ENCODE results near the gene NTM. TPM values are rescaled to one million over a fixed set of nuclear protein-coding genes. Genes with fewer than 3 reads are reported as not detected.

The NTM gene
- total RNA-seq, 1 donor from 2014 or later, result 92.1 TPM

DNA sequence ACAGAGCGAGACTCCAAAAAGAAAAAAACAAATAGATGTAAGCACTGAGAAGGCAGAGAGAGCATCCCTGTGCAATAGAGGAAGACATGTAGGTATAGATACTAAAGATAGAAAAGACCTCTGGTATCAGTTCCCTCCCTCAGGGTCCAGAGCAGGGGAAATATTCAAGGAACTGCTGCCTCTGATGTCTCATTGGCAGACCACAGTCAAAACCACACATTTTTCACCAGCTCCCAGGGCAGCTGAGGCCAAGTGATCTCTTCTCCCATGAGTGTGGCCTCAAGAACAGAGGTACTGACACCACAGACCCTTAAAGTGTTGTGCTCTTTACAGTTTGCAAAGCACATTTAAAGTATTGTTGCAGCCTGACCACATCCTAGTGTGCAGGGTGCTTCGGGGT is 288.5 kb downstream of the NTM start:
- H3K36me3 Mint-ChIP-seq (ENCODE audit: low read depth), result no peaks in the 10 kb centered on the region
- H3K9me3 Mint-ChIP-seq (ENCODE audit: low read depth), result no peaks in the 10 kb centered on the region
- no peak overlapping the region for H3K27ac Mint-ChIP-seq (ENCODE audit: unreplicated experiment)
- TF ChIP-seq, protein P1, sequence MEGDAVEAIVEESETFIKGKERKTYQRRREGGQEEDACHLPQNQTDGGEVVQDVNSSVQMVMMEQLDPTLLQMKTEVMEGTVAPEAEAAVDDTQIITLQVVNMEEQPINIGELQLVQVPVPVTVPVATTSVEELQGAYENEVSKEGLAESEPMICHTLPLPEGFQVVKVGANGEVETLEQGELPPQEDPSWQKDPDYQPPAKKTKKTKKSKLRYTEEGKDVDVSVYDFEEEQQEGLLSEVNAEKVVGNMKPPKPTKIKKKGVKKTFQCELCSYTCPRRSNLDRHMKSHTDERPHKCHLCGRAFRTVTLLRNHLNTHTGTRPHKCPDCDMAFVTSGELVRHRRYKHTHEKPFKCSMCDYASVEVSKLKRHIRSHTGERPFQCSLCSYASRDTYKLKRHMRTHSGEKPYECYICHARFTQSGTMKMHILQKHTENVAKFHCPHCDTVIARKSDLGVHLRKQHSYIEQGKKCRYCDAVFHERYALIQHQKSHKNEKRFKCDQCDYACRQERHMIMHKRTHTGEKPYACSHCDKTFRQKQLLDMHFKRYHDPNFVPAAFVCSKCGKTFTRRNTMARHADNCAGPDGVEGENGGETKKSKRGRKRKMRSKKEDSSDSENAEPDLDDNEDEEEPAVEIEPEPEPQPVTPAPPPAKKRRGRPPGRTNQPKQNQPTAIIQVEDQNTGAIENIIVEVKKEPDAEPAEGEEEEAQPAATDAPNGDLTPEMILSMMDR (IDR thresholded peaks at IDR 0.05), result no peak
- DNase-seq (ENCODE audit: low spot score), result no peak
- peaks cover 48% of the 10 kb centered on the region for H3K27me3 Mint-ChIP-seq (ENCODE audit: low read depth)
- H3K4me3 Mint-ChIP-seq (ENCODE audit: unreplicated experiment), result no peak overlapping the region
- no peaks in the 10 kb centered on the region for H3K4me1 Mint-ChIP-seq (ENCODE audit: low read depth)

DNA sequence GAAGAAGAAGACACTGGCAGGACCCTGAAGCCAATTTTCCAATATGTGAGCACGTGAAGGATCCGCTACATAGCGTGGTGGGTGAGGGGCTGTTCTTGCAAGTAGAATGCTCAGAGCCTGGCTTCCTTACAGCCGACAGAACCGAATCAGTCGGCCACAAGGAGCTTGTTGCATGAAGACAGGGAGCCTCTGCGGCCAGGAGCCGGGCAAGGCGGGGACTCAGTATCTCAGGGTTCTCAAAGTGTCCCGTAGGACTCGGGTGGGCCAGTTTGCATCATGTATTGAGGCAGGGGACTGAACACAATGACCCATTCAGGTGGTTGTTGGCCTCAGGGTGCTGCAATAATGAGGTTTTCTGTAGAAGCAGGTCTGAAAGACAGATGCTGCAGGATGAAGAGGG is 289.5 kb downstream of the NTM start:
- no peak for DNase-seq (ENCODE audit: low spot score)
- no peaks in the 10 kb centered on the region for H3K4me1 Mint-ChIP-seq (ENCODE audit: low read depth)
- TF ChIP-seq, protein P1 (IDR thresholded peaks at IDR 0.05), result no peak
- no peaks in the 10 kb centered on the region for H3K36me3 Mint-ChIP-seq (ENCODE audit: low read depth)
- H3K27me3 Mint-ChIP-seq (ENCODE audit: low read depth), result peaks cover 41% of the 10 kb centered on the region
- H3K9me3 Mint-ChIP-seq (ENCODE audit: low read depth), result no peaks in the 10 kb centered on the region
- no peak overlapping the region for H3K27ac Mint-ChIP-seq (ENCODE audit: unreplicated experiment)
- no peak overlapping the region for H3K4me3 Mint-ChIP-seq (ENCODE audit: unreplicated experiment)

DNA sequence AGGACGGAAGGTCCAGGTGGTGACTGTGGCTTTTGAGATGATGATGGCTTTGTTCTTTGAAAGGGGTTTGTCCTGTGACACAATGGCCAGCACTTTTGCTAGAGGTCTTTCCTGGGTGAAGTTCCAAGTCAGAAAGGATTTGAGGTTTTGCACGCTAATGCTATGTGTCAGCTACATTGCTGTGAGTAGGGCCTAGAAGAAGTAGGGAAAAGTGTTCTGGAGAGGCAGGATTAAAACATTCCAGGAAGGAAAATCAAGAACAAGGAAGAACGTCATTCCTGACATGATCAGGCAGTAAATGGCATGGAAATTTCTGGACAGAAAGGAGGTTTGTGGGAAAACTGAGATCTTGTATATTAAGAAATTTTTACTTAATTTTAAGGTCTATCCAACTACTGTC is 290.7 kb downstream of the NTM start:
- H3K27ac Mint-ChIP-seq (ENCODE audit: unreplicated experiment), result no peak overlapping the region
- no peaks in the 10 kb centered on the region for H3K9me3 Mint-ChIP-seq (ENCODE audit: low read depth)
- TF ChIP-seq, protein P1 (IDR thresholded peaks at IDR 0.05), result no peak
- H3K36me3 Mint-ChIP-seq (ENCODE audit: low read depth), result no peaks in the 10 kb centered on the region
- H3K4me1 Mint-ChIP-seq (ENCODE audit: low read depth), result no peaks in the 10 kb centered on the region
- H3K4me3 Mint-ChIP-seq (ENCODE audit: unreplicated experiment), result no peak overlapping the region
- DNase-seq (ENCODE audit: low spot score), result no peak
- H3K27me3 Mint-ChIP-seq (ENCODE audit: low read depth), result peaks cover 37% of the 10 kb centered on the region

DNA sequence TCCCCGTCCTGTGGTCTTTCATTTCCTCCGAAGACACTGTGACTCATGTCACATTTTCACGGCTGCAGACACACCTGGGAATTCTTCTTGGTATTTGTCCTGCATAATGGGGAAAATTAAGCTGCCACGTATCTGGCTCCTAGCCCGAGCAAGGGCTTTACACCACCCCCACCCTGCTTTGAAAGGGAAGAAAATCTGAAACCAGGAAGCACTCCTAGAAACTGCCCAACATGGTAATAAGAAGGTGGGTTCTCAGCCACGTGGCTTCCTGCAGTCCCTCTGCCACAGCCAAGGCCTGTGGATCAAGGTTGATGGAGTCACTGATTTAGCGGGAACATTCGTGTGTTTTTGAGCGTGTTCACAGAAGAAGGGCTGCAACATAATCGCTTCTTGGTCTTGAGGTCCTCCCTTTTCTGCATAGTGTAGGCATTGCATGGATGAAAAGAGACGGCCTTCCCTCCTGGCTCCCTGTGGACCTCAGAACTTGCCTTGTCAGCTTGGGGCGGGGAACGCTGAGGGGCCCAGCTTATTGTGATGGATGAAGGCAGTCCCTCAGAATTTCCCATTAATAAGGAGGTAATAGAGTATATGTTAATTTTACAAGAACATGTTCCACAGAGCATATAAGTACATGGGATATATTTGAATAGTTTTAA is 292.0 kb downstream of the NTM start:
- H3K27ac Mint-ChIP-seq (ENCODE audit: unreplicated experiment), result no peak overlapping the region
- no peaks in the 10 kb centered on the region for H3K9me3 Mint-ChIP-seq (ENCODE audit: low read depth)
- H3K36me3 Mint-ChIP-seq (ENCODE audit: low read depth), result no peaks in the 10 kb centered on the region
- no peak for DNase-seq (ENCODE audit: low spot score)
- H3K27me3 Mint-ChIP-seq (ENCODE audit: low read depth), result peaks cover 27% of the 10 kb centered on the region
- H3K4me1 Mint-ChIP-seq (ENCODE audit: low read depth), result no peaks in the 10 kb centered on the region
- TF ChIP-seq, protein P1 (IDR thresholded peaks at IDR 0.05), result no peak
- H3K4me3 Mint-ChIP-seq (ENCODE audit: unreplicated experiment), result no peak overlapping the region

DNA sequence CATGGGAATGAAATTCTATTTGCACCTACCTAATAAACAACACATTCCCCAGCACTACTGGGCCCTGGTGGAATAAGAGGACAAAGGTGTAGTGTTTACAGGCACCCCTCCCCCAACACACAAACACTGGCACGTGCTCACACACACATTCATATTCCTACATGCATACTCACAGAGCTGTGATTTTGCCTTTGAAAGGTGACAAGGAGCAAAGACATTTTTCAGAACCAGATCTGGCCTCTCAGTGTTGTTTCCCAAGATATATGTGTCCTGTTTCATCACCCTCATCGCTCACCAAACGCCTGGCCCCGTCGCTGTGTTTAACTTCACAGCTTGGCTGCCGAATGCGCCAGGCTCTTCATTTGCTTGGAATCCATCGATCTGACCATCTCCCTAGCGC is 292.6 kb downstream of the NTM start:
- Mint-ChIP-seq H3K4me1 (ENCODE audit: low read depth) (no peaks in the 10 kb centered on the region), H3K27me3 (ENCODE audit: low read depth) (peaks cover 22% of the 10 kb centered on the region), H3K27ac (ENCODE audit: unreplicated experiment) (no peak overlapping the region), H3K9me3 (ENCODE audit: low read depth) (no peaks in the 10 kb centered on the region), H3K4me3 (ENCODE audit: unreplicated experiment) (no peak overlapping the region), H3K36me3 (ENCODE audit: low read depth) (no peaks in the 10 kb centered on the region)
- TF ChIP-seq, protein P1 (IDR thresholded peaks at IDR 0.05), result no peak
- DNase-seq (ENCODE audit: low spot score), result no peak
